K562 (cell line): ENCODE data around the gene SEBOX. TPM values are rescaled to one million over a fixed set of nuclear protein-coding genes. Genes with fewer than 3 reads are reported as not detected.

Experiments
- ATAC-seq: fragments of 200-7000 bp; cut with Tn5 transposase; 3 replicates; pipeline ENCODE4 v1.9.1; 2020; ENCODE audit warnings: moderate library complexity
- BruUV-seq: library from RNA; stranded (reverse); fragments of 400-500 nt; replicated peaks from 2 replicates; lab custom pipeline; 2021; lab: Mats Ljungman, UMichigan
- CTCF ChIA-PET: fragments of 300-600 bp; formaldehyde crosslinking; extraction: SDS; loops from one replicate; lab custom pipeline; 2021; ENCODE audit warnings: low intra/inter-chr PET ratio; lab: Yijun Ruan, JAX
- POLR2A ChIA-PET: fragments of 300-600, 350-650 bp; sonication (Branson Sonifier 250); formaldehyde crosslinking; extraction: SDS; loops from one replicate; lab custom pipeline; 2021; ENCODE audit warnings: antibody characterized with exemption, inconsistent platforms; lab: Yijun Ruan, JAX
- DNase-seq, 4 experiments: peaks; one replicate each; pipeline versions ENCODE4 v3.0.0 to v3.0.0-alpha.2; 2011 to 2018; ENCODE audit warnings: low spot score in 3 of 4, mixed read lengths in 3 of 4; ENCODE audit errors: extremely low read depth in 1 of 4
- FAIRE-seq: peaks from 2 replicates; lab custom pipeline; 2011; peaks lifted over from hg19 to GRCh38; lab: Jason Lieb, UNC
- H2AFZ ChIP-seq: 2 replicates; pipeline ENCODE4 v1.6.0; 2011; ENCODE audit warnings: low read depth, low read length, control low read depth, inconsistent platforms
- H3K27ac ChIP-seq: fragments of 200-600 bp; 3 replicates; pipeline ENCODE4 v1.8.0; 2011; ENCODE audit warnings: low read depth, mild to moderate bottlenecking, control low read depth, inconsistent platforms, low read length, moderate library complexity, mixed read lengths; ENCODE audit errors: extremely low read depth
- H3K27me3 ChIP-seq, 2 experiments: fragments of 300-600 bp in 1 of 2; 2 replicates in 1 of 2; 3 replicates in 1 of 2; pipeline versions ENCODE4 v1.6.0 to v1.8.0; 2011; ENCODE audit warnings: inconsistent platforms in 2 of 2, low read length in 2 of 2, mild to moderate bottlenecking in 1 of 2, mixed read lengths in 1 of 2, moderate library complexity in 1 of 2; ENCODE audit not compliant: control insufficient read depth in 2 of 2, insufficient read depth in 2 of 2
- H3K36me3 ChIP-seq: fragments of 300-600 bp; 3 replicates; pipeline ENCODE4 v1.8.0; 2011; ENCODE audit warnings: mild to moderate bottlenecking, low read length, inconsistent platforms; ENCODE audit not compliant: control insufficient read depth, insufficient read depth
- H3K4me1 ChIP-seq, 2 experiments: fragments of 200-600 bp in 1 of 2; replicated peaks in 1 of 2; 2 replicates in 1 of 2; 3 replicates in 1 of 2; pipeline versions ENCODE4 v1.5.1 to v1.8.0; 2011; ENCODE audit warnings: inconsistent platforms in 2 of 2, low read length in 2 of 2, mild to moderate bottlenecking in 1 of 2, mixed read lengths in 1 of 2, moderate library complexity in 1 of 2; ENCODE audit not compliant: control insufficient read depth in 2 of 2, insufficient read depth in 2 of 2
- H3K4me2 ChIP-seq: 2 replicates; pipeline ENCODE4 v1.6.1; 2011; ENCODE audit warnings: low read length, control low read depth, inconsistent platforms, mixed read lengths; ENCODE audit not compliant: insufficient read depth
- H3K4me3 ChIP-seq: fragments of 200-600 bp; sonication (generic), shearing (Covaris generic); 2 replicates; pipeline ENCODE4 v1.5.1; 2016; ENCODE audit warnings: control low read depth, inconsistent platforms
- H3K79me2 ChIP-seq: fragments of 200-600 bp; 3 replicates; pipeline ENCODE4 v1.8.0; 2011; ENCODE audit warnings: low read length, inconsistent platforms; ENCODE audit not compliant: control insufficient read depth, insufficient read depth
- H3K9ac ChIP-seq, 2 experiments: 2 replicates each; pipeline versions ENCODE4 v1.6.0 to v1.6.1; 2011; ENCODE audit warnings: low read depth in 2 of 2, low read length in 2 of 2, control low read depth in 1 of 2, inconsistent platforms in 1 of 2, mild to moderate bottlenecking in 1 of 2, mixed read lengths in 1 of 2; ENCODE audit not compliant: insufficient read depth in 1 of 2
- H3K9me1 ChIP-seq: one replicate; pipeline ENCODE4 v1.6.0; 2011; ENCODE audit warnings: inconsistent platforms, mild to moderate bottlenecking, low read length, moderate library complexity; ENCODE audit not compliant: control insufficient read depth, insufficient read depth
- H3K9me3 ChIP-seq: replicated peaks from 2 replicates; pipeline ENCODE4 v1.5.1; 2011; ENCODE audit warnings: low read depth, low read length, inconsistent platforms; ENCODE audit not compliant: control insufficient read depth, insufficient read depth
- H4K20me1 ChIP-seq: replicated peaks from 2 replicates; pipeline ENCODE4 v1.6.1; 2011; ENCODE audit warnings: low read length, inconsistent platforms, mixed read lengths; ENCODE audit not compliant: control insufficient read depth, insufficient read depth
- E2F6 ChIP-seq, 2 experiments: IDR thresholded peaks; 2 replicates each; pipeline ENCODE4 v1.6.1; 2011; ENCODE audit warnings: borderline replicate concordance in 1 of 2, control low read depth in 1 of 2, low read depth in 1 of 2, low read length in 1 of 2, mild to moderate bottlenecking in 1 of 2, mixed read lengths in 1 of 2, moderate library complexity in 1 of 2; ENCODE audit not compliant: insufficient read depth in 1 of 2, insufficient read length in 1 of 2, poor library complexity in 1 of 2, severe bottlenecking in 1 of 2; ENCODE audit errors: extremely low read depth in 1 of 2
- GATAD2A ChIP-seq: fragments of 450-650 bp; IDR thresholded peaks from 2 replicates; pipeline ENCODE4 v1.6.1; 2017
- MAZ ChIP-seq, 2 experiments: fragments of 450-650 bp in 1 of 2; sonication (generic) in 1 of 2; formaldehyde crosslinking; IDR thresholded peaks in 1 of 2; conservative IDR thresholded peaks in 1 of 2; 2 replicates each; pipeline versions ENCODE4 v1.4.0 to v1.5.0; 2020; ENCODE audit warnings: mild to moderate bottlenecking in 1 of 2, missing genetic modification reagents in 1 of 2
- RERE ChIP-seq: sonication (generic); formaldehyde crosslinking; IDR thresholded peaks from 2 replicates; pipeline ENCODE4 v1.8.0; 2023; ENCODE audit warnings: missing genetic modification reagents, mild to moderate bottlenecking, borderline replicate concordance
- SETDB1 ChIP-seq: IDR thresholded peaks from one replicate; pipeline ENCODE4 v1.6.1; 2012; ENCODE audit warnings: low read length, control low read depth, inconsistent platforms
- ZNF395 ChIP-seq: fragments of 200-800 bp; sonication (Bioruptor generic); IDR thresholded peaks from 2 replicates; pipeline ENCODE4 v1.6.1; 2017; ENCODE audit warnings: missing genetic modification characterization, missing compliant biosample characterization
- ZNF511 ChIP-seq: sonication (generic); formaldehyde crosslinking; IDR thresholded peaks from 2 replicates; pipeline ENCODE4 v1.8.0; 2022; ENCODE audit warnings: mild to moderate bottlenecking, missing genetic modification reagents
- WGBS: fragments of 100-300 bp; shearing (Covaris generic); methylation state at CpG from one replicate; pipeline ENCODE4 v1.1.6; 2016; ENCODE audit warnings: low coverage, mixed read lengths; ENCODE audit not compliant: insufficient coverage; ENCODE audit errors: missing lambda C conversion rate; 5-methylcytosine and 5-hydroxymethylcytosine counted together
- in situ Hi-C: fragments of 300-500 bp; cut with MboI; formaldehyde crosslinking; loops from 4 replicates; pipeline ENCODE4 v1.15.0; 2018; ENCODE audit warnings: inconsistent platforms, mixed read lengths
- intact Hi-C: fragments of 100-400 bp; cut with micrococcal nuclease; formaldehyde crosslinking; loops from 2 replicates; pipeline ENCODE4 v1.14.2; 2022
- polyA plus RNA-seq, 8 experiments: library from polyadenylated mRNA; depleted of rRNA in 4 of 8; stranded (reverse) in 5 of 8; unstranded in 3 of 8; fragments of >200 nt; fragmentation: Nextera tagmentation in 2 of 8; fragmentation: Illumina TruSeq in 1 of 8; extraction: Ambion mirVana in 2 of 8; extraction: Trizol in 1 of 8; gene quantifications; 2 replicates each; pipeline versions ENCODE4 v1.2.1 to v1.2.3, GENCODE V29; 2011 to 2014; ENCODE audit warnings: inconsistent platforms in 1 of 8, missing spikeins in 1 of 8
- total RNA-seq, 7 experiments: library from RNA; depleted of rRNA in 6 of 7; stranded (reverse); fragments of >200 nt in 6 of 7; fragmentation: Illumina TruSeq in 2 of 7; extraction: Trizol in 2 of 7; gene quantifications; 2 replicates each; pipeline versions ENCODE4 v1.2.1 to v1.2.3, GENCODE V29; 2011 to 2021; ENCODE audit warnings: low replicate concordance in 1 of 7

Gene SEBOX
- total and polyA plus RNA-seq, 9 of the 15 experiments (the other 6 are each of a cell fraction or from before 2014, with no cell fraction given): not detected

- WGBS: 2% methylated on average over 36 of the region's 70 CpGs
- TF ChIP-seq ZNF395: no peak
- peak; percentile 54; the same call in 1 of the 2 replicates for TF ChIP-seq ZNF511 (CRISPR knock-in tag)
- peak; percentile 75; the same call in 1 of the 2 replicates for TF ChIP-seq GATAD2A
- no peak for TF ChIP-seq RERE
- peak; percentile 68 to 86 for TF ChIP-seq E2F6 (IDR thresholded peaks at IDR 0.05; ENCODE audit: borderline replicate concordance in 1 of 2, extremely low read depth in 1 of 2, insufficient read depth in 1 of 2, insufficient read length in 1 of 2, low read depth in 1 of 2, low read length in 1 of 2, poor library complexity in 1 of 2, severe bottlenecking in 1 of 2)
- TF ChIP-seq MAZ (CRISPR knock-in tag; conservative IDR thresholded peaks at IDR 0.05 in 1 of 2, IDR thresholded peaks at IDR 0.05 in 1 of 2): peak; percentile 51 to 61; a peak in 3 of 4 replicates
- TF ChIP-seq SETDB1: no peak
Measured at GRCh38 chr17:28405632-28406472, 40.9 kb upstream of the SEBOX start, which contains the start of gene SLC46A1. TSS of gene SLC46A1 (minus strand) at chr17:28406212. CDS start at chr17:28406114, 98 bp downstream.

More at GRCh38 chr17:28405632-28406472, 40.9 kb upstream of the SEBOX start, which contains the start of gene SLC46A1:
- in situ Hi-C loops (no loop called here), intact Hi-C loops (no loop called here)
- peaks cover 0 to 3% of the 10 kb centered on the region in 2 experiments; a peak in 1 of 5 replicates for H3K27me3 ChIP-seq
- peaks cover 3% of the 10 kb centered on the region for H3K9me1 ChIP-seq
- peak within 1 kb of the TSS; percentile 77 for H3K4me2 ChIP-seq
- peak within 1 kb of the TSS; percentile 97 for H2AFZ ChIP-seq
- ATAC-seq: peak; percentile 93
- H3K4me3 ChIP-seq: peak within 1 kb of the TSS; percentile 66
- BruUV-seq: no TSS peak
- H3K9ac ChIP-seq: peak within 1 kb of the TSS; percentile 62 to 94; a peak in 3 of 4 replicates
- H3K36me3 ChIP-seq: peaks cover 14% of the 10 kb centered on the region; the same call in 1 of the 3 replicates
- H3K9me3 ChIP-seq: no peaks in the 10 kb centered on the region
- peak; percentile 54 for FAIRE-seq
- H3K27ac ChIP-seq: peak within 1 kb of the TSS; percentile 49; the same call in 2 of the 3 replicates
- DNase-seq: peak; percentile 74 to 92 (median 82)
- no peaks in the 10 kb centered on the region for H4K20me1 ChIP-seq
- CTCF ChIA-PET: no interaction called here
- POLR2A ChIA-PET: interaction anchor here (0.6 to 2.5 kb wide), 11 partner anchors 8 to 186 kb away, joined by 3 to 8 read pairs (median 4); partner anchors contain the start of gene PIGS
- H3K4me1 ChIP-seq: peaks cover 8 to 21% of the 10 kb centered on the region in 2 experiments; a peak in 3 of 5 replicates
- peaks cover 2% of the 10 kb centered on the region; the same call in 1 of the 3 replicates for H3K79me2 ChIP-seq
